ENCODE data around the gene KCND3.

Gene KCND3

DNA sequence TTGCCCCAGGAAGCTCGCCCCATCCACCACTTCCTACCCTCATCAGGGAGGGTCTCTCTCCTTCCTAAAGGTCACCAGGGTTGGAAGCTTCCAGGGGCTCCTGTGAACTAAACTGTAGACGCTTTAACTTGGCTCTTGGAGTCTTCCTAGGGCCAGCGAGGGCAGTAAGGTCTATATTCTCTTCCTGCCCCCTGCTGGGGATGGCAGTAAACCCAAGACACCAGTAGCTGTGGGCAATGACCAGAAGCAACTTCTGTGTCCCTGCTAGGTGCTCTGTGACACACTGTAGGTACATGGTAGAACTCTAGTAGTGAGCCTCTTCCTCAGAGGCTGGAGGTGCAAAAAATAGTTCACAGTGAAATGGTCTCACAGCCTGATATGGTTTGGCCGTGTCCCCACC is 30.0 kb downstream of the KCND3 start:
- no peak for DNase-seq (ENCODE audit: low read depth in 2 of 2)

DNA sequence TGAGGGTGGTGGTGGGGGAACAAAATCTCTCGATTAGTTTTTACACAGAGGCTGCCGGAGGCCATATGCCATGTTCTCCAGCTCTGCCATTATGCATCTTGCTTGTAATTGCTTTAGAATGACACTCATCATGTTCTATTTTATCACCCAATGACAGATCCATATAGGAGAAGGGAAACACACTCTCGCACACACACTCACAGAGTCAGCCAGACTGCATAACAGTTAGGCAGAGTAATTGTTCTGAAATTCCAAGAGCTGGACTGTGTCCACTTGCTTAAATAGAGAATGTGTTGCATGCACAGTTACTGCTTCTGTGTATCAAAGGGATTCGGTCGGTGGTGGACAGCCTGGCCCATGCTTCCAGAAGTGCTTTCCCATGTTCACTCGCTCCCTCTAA is 30.6 kb downstream of the KCND3 start:
- no peak for DNase-seq (ENCODE audit: low read depth in 2 of 2)

DNA sequence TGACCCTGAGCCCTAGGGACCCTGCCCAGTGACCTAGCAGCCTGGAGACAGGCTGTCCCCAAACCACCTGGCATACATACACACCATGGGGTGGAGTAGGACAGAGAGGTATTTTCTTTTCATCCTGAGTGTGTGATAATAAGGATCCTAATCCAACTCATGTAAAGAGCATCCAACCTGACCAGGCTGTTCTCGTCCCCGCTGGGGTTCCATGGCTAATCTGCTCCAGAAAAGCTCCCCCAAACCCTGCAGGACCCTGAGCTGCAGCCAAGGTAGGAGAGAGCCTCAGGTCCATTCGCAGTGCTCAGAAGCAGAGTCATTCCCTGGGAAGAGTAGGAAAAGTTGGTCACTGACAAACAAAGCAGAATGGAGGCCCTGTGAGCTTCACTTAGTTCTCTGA is 31.4 kb downstream of the KCND3 start:
- DNase-seq (ENCODE audit: low read depth in 2 of 2) = no peak

DNA sequence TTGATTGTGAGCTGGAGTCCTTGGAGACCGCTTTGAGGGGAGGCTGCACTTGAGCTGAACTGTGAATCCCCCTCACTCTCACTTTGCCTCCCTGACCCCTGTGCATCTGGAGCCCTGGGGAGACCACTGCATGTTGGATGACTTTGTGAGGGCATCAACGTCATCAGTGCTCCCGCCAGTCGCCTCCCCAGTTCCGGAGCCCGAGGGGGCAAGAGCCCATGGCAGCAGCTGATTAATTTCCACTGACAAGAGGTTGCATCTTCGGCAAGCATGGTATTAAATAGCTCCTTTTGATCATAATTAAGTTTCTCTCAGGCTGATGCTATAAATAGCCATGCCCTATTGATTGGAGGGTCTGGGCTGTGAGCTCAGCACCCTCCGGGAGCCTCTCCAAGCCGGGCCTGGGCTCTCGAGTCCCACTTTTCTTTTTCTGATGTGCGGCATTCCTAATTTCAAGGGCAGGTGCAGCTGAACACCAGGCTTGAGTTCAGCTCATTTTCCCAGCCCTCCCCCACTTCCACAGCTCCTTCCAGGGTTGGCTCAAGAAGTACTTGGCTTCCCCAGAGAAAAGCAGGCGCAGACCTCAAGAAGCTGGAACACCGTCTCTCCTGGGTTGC is 33.2 kb downstream of the KCND3 start:
- no peak for DNase-seq (ENCODE audit: low read depth in 2 of 2)

DNA sequence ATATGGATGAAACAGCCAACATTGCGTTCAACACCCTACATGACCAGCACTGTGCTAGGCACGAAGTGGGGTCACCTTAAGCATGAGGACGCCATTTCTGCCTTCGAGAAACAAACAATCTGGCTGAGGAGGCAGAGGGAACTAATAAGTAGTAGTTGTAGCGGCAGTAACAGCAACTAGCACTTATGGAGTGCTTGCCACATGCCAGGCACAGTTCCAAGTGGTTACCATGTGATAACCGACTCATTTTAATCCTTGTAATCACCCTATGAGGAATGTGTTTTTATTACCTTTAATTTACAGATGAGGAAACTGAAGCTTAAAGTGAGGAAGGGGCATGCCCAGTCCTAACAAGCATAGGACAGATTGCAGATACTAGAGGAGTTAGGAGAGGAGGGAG is 33.7 kb downstream of the KCND3 start:
- no peak for DNase-seq (ENCODE audit: low read depth in 2 of 2)

DNA sequence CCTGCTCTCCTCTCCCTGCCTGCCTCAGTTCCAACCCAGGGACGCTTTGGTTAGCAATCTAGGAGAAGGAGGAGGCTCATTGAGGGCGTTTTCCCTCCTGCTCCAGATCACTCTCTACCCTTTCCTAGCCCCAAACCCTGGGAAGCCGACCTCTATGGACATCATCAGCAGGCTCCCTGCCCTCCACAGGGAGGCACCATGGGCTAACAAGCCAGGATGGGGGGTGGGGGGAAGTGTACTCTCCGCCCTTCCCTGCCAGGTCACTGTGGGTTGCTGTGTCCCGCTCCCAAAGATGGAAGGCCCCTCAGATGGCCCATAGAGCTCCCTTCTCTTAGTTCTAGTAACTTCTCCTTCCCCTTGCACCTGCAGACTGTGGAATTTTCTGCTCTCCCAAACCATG is 35.7 kb downstream of the KCND3 start:
- no peak for DNase-seq (ENCODE audit: low read depth in 2 of 2)

DNA sequence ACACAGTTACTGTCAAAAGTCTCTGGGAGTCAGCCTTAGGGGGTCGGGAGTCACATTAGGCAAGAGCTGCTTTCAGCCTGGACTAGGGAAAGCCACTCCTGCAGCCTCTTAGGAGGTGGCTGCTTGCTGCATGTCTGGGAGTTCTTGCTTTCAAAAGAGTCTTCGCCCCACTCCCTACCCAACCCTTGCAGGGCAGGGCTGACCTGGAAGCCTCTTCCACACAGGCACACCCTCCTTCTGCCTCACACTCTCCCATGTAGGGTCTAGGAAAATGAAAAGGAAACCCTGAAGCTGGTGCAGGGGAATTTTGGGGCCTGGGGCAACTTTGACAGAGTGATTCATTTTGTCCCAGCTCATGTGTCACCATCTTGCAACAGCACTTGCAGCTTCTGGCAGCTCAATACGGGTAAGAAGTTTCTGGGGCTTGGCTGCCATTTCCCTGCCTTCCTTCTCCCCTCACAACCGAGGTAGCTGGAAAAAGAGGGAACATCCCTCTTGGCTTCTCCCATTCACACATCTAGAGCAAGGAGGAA is 37.3 kb downstream of the KCND3 start:
- DNase-seq (ENCODE audit: low read depth in 2 of 2) = no peak

DNA sequence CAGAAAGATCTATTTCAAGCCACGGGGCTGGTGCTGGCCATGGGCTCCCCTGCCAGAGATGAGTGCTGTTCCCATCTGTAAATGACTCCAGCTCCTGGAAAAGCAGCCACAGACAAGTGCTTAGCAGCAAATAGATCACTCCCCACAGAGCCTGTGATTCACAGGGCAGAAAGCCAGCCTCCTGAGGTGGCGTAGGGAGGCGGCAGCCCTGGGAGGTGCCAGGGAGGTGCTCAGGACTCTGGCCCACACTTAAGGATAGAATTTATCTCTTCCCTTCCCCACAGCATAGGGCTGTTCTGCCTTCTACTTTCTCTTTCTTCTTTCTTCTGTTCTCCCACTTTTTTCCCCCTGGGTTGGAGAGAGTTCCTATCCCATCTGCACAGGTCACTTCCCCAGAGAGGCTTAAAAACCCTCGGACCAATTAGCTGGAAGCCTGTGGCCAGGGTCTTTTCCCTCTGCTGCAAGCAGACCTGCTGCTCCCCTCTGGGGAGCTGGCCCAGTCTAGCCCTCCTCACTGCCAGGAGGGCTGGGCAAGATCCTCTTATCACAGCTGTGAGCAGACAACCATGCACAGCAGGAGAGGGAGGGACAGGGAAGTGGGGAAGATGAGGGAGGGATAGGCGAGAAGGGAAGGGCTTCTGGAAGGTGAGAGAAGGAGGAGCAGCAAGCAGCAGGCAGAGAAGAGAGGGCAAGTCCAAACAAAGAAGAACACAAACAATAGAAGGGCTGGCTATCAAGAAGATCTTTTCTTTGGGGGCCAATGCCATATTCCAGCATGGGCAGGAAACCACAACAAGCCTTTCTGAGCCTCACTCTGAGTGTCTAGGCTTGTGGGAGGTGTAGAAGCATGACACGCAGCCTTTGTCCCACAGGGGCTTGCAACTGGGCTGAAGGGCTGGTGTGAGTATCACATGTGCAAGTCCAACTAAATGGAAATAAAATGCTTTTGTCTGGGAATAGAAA is 41.0 kb downstream of the KCND3 start:
- DNase-seq (ENCODE audit: low read depth in 2 of 2) = no peak

DNA sequence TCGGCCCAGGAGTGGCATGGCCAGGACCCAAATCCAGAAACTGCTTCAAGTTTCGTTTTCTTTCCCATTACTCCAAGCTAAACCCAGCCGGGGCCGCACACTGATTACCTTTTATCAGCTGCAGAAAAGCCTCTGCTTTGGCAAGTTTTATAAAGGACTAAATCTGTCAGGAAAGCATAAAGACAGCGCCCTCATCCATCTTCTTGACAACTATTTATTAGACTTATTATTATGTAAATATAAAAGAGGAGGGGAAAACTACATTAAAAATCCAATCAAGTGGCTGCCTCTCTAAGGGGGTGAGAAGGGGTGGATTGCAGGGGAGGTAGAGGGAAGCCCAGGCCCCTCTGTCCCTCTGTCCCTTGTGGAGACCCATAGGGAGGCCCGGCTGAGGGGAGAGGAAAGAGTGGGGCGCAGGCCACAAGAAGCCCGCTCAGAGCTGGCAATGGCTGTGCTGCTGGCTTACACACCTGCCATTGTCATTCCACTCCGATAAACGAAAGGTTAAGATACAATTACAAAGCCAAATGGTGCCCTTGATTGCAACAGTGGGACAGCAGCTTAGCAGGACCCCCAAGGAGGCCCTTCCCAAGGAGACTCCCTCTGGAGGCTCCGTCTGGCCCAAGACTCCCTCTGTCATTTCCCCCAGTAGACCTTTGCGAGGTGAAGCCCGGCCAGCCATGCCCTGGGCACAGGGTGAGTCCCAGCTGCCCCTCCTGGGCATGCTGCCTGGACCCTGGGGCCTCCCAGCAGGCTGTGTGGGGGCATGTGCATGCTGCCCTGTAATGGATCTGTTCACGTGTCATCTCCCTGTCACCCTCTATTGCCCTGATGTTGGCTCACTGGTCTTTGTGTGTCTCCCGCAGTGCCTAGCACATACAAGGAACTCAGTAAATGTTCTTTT is 45.4 kb downstream of the KCND3 start:
- DNase-seq (ENCODE audit: low read depth in 2 of 2) = no peak

DNA sequence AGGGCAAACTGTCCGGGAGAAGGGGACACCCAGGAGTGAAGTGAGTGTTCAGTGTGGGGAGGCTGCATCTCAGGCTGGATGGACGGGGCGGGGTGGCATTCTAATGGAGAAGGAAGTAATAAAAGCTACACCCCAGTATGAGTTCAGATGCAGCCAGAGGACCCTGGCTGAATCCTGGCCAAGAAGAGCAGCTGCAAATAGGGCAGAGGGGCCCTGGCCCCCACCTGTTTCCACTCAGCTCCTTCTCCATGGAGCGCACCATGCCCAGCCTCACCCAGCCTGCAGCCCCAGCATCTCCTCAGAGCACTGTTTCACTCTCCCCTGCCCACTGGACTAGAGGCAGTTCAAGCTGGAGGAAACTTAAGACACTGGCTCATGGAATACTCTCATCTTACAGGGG is 46.4 kb downstream of the KCND3 start:
- no peak for DNase-seq (ENCODE audit: low read depth in 2 of 2)

DNA sequence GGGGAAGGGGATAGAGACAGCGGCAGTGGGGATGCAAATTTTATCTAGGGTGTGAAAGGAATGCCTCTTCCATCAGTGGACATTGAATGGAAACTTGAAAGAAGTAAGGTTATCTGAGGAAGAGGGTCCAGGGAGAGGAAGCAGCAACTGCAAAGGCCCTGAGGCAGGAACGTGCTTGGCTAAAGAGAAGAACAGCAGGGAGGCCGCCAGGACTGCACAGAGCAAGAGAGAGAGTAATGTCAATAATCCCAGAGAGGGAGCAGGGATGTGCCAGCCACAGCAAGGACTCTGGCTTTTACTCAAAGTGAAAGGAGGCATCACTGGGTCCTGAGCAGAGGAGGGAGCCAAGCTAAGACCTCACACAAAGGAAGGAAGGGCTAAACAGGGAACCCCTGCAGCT is 50.9 kb downstream of the KCND3 start:
- no peak for DNase-seq (ENCODE audit: low read depth in 2 of 2)

DNA sequence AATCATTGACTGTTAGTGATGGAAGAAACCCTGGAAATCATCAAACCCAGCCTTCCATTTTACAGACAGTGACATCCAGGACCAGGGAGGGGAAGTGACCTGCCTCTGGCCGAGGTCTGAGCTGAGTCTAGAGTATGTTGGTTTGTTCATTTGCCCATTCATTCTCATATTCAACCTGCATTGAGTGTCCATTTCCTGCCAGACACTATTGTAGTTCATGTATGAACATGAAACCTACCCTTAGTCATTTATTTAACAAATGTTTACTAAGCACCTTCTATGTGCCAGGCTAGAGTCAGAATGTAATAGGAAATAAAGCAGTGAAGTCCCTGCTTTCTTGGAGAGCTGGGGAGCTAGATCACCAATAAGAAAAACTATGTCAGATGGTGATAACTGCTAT is 51.3 kb downstream of the KCND3 start:
- no peak for DNase-seq (ENCODE audit: low read depth in 2 of 2)

DNA sequence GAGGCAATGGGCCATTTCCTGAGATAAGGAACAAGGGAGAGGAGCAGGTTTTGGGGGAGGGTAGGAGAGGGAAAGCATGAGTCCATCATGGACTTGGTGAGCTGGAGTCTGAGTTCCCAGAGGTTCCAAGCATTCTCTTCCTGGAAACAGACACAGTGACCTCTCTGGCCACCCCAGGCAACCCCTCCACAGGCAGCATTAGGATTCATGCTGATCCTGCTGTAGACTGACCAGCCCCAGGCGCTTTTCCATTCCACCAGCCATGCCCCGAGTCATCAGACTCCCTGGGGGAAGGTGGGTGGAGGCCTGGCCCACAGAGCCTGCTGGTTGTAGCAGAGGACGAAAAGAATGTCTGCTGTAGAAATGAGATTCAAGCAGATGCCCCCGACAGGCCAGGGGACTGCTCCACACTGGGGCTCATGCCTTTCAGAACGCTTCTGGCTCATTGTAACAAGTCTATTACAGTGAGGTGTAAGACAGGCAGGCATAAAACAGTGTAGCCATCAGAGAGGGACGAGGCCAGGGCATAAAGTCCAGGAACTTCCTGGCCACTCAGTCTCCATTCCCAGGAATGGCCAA is 52.2 kb downstream of the KCND3 start:
- DNase-seq (ENCODE audit: low read depth in 2 of 2) = no peak

DNA sequence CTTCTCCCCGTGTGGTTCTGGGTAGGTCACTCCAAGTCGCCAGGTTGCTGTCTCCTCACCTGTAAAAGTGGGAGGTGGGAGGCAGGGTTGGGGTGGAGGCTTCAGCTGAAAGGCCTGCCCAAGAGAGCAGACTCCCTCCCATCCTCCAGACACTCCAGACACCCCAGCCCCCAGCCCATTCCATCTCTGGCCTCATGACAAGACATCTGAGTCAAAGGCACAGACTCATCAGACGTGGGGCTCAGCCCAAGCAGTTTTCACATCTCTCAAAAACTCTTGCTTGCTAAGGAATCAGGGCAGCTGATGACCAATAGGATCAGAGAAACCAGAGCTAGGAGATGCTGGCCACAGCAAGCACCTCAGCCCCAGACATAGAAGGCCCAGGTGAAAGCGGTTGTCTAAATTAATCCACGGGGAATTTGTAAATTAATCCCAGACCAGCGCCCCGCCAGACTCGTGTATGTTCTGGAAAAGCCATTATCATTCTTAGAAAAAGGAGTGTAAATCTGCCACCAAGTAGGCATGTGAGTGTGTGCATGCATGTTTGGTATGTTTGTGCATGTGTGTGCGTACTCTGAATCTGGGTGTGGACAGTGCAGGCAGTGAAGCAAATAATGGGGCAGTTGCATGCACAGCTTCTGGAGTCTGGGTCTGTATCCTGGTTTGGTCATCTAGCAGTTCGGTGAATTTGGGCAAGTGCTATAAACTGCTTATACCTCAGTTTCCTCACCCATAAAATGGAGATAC is 55.2 kb downstream of the KCND3 start:
- DNase-seq (ENCODE audit: low read depth in 2 of 2) = no peak

DNA sequence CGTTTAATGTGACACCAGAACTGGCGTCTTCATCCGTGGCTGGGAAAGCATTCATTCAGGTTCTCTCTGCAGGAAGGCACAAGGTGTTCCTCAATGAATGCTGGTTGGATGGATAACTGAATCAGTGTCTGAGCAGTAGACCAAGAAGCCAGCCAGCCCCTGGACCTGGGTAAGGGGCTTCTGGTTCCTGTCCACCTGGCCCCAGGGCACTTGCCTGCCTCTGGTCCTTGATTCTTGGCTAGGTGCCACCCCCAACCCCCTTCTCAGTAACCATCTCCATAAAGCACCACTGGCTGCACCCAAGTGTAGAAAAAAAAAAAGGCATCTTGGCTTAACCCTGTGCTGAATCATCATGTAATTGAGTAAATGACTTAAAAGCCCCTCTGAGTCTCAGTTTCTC is 59.1 kb downstream of the KCND3 start:
- DNase-seq (ENCODE audit: low read depth in 2 of 2) = no peak

DNA sequence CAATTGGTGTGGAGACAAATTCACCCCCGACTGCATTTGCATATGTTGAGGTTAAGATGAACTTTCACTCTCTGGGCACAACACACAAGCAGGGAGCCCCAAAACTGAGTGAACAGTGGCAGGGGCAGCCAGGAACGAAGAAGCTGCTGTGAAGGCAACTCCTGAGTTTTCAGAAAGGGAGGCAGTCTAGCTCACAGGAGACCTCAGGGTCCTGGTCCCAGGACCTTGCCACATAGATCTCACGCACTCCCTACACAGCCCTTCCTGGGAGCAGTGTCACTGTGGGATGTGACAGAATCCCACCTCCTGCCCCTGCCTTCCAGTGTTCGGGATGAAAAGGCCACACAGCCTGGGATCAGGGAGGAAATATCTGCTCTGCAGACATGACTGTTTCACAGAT is 60.9 kb downstream of the KCND3 start:
- no peak for DNase-seq (ENCODE audit: low read depth in 2 of 2)

DNA sequence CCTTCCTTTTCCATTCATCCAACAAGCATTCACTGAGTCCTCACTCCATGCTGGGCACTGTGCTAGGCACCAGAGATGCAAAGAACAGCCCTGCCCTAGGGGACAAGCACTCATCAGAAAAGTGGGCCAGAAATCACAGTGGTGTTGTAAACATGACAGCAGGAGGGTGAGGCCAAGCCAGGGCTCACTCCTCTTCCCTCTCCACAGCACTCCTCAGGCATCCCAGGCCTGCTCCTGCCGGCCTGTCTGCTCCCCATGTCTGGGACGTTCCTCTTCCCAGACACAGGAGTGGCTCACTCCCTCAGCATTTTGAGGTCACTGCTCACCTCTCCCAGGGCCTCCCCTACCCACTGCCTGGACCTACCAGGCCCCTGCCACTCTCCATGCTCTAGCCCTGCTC is 61.8 kb downstream of the KCND3 start:
- DNase-seq (ENCODE audit: low read depth in 2 of 2) = no peak

DNA sequence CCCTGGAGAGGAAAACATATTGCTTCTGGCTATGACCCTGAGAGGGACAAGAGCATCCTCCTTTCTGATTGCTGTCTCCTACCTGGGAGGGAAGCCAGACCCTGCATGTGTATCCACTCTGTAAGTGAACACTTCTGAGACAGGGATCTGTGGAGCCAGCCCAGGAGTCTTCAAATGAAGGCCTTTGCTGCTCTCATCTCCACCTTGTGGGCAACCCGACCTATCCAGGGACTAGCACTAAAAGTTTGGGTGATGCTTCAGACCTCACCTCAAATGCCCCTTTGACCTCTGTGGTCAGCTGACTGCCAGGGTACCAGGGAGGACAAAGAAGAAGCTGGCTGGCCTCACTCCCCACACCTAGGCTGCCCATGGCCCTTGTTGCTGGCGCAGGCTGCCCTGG is 64.7 kb downstream of the KCND3 start:
- DNase-seq (ENCODE audit: low read depth in 2 of 2) = no peak

DNA sequence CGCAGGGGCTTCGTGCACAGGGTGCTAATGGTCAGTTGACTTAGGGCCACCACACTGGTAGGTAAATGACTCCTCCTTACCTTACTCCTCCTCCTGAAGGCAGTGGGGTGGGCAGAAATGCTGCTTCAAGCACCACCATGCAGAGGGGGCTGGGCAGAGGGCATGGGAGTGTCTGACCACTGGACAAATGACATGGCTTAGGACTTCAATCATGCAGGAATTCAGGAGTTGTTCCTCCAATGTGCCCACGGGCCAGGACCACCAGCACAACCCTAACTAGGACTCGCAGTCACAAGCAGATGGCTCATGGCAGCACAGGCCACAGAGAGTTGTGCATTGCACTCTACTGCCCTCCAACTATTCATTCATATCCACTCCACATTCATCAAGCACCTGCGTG is 65.7 kb downstream of the KCND3 start:
- DNase-seq (ENCODE audit: low read depth in 2 of 2) = no peak

DNA sequence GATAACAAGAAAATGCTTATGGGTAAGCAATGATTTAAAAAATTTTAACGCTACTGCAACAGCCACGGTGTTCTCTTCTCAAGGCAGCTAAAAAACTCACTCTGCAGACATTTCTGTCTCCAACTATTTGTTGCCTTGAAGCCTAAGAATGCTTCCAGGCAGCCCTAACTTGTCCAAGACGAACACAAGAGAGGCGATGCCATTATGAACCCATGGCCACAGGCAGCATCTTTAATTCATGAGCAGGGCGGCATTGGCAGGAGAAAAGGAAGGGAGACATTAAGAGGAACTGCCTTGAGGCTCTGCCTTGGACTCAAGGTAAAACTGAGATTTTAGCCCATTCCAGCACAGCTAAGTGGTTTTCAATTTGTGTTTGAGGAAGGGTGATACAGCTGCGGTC is 67.5 kb downstream of the KCND3 start:
- no peak for DNase-seq (ENCODE audit: low read depth in 2 of 2)
